Amygdala (tissue), 56 donors: ENCODE results near the gene POLR2A.

ENCODE experiments used
- DNase-seq, 56 donors: peaks; one replicate each; lab custom pipeline; 2025; lab: John Stamatoyannopoulos, UW

Gene POLR2A

DNA sequence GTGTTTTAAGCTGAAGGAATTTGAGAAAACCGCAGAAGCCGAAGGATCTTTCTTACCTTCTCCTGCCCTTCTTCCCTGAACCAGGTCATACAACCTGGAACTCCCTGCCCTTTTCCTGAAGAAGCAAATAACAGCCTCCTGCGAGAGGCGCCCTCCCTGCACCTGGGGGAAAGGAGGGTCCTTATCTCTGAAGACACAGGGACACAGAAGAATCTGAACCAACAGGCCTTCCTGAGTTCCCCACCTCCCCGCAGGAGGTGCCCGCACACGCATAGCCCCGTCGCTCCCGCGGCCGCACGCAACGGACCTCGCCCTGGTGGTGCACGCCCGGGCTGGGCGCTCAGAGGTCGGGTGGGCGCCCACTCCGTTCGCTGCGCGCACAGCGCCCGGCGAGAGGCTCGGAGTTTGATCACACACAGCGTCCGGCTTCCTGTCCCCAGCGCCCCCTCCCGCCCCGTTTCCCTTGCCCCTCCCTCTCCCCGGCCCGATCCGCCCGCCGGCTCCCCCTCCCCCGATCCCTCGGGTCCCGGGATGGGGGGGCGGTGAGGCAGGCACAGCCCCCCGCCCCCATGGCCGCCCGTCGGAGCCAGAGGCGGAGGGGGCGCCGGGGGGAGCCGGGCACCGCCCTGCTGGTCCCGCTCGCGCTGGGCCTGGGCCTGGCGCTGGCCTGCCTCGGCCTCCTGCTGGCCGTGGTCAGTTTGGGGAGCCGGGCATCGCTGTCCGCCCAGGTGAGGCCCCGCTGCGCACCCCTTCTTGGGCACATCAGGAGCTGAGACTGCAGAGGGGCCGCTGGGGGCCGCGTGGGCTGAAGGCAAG, 64.6 kb downstream of the POLR2A start, which contains the start of gene TNFSF12:
Gene TNFSF12, plus strand, starts transcription at position 474 of the 816 bp plus-strand sequence. Its CDS starts 96 bp downstream, at position 570.
- peak in 28 of 56 donors; percentile 14 to 69 (median 47) for DNase-seq
